H1 (cell line): ENCODE measurements around the gene RTKN. TPM values are rescaled to one million over a fixed set of nuclear protein-coding genes. Genes with fewer than 3 reads are reported as not detected.

Experiments
- CTCF ChIP-seq, 3 experiments: IDR thresholded peaks; 1 replicate in 2 of 3; 2 replicates in 1 of 3; pipeline versions ENCODE4 v1.5.1 to v1.6.1; 2011; ENCODE audit warnings: low read length in 3 of 3, mild to moderate bottlenecking in 3 of 3, inconsistent platforms in 2 of 3, low read depth in 1 of 3, moderate library complexity in 1 of 3; ENCODE audit not compliant: insufficient read depth in 1 of 3; ENCODE audit errors: control extremely low read depth in 1 of 3
- GABPA ChIP-seq: IDR thresholded peaks from 2 replicates; pipeline ENCODE4 v1.6.1; 2011; ENCODE audit warnings: mild to moderate bottlenecking, low read length, moderate library complexity, borderline replicate concordance; ENCODE audit not compliant: insufficient read depth
- GTF2F1 ChIP-seq: IDR thresholded peaks from 2 replicates; pipeline ENCODE4 v1.6.1; 2012; ENCODE audit warnings: low read depth, low read length, improper control_type of control experiment, borderline replicate concordance
- KDM4A ChIP-seq: IDR thresholded peaks from one replicate; pipeline ENCODE4 v1.7.1; 2012; ENCODE audit warnings: low read depth, mild to moderate bottlenecking, moderate library complexity, low read length, inconsistent platforms; ENCODE audit not compliant: severe bottlenecking
- POLR2AphosphoS5 ChIP-seq: IDR thresholded peaks from 2 replicates; pipeline ENCODE4 v1.6.1; 2011; ENCODE audit warnings: low read depth, low read length
- SP1 ChIP-seq: IDR thresholded peaks from 2 replicates; pipeline ENCODE4 v1.6.1; 2011; ENCODE audit warnings: low read depth, low read length
- SP2 ChIP-seq: IDR thresholded peaks from 2 replicates; pipeline ENCODE4 v1.6.1; 2012; ENCODE audit warnings: mild to moderate bottlenecking, low read length, inconsistent platforms
- polyA plus RNA-seq, 7 experiments: library from polyadenylated mRNA; depleted of rRNA in 3 of 7; stranded (reverse) in 5 of 7; unstranded in 2 of 7; fragments of >200 nt in 5 of 7; fragments of 200-250 nt in 2 of 7; gene quantifications; 1 replicate in 5 of 7; 2 replicates in 1 of 7; 4 replicates in 1 of 7; pipeline versions ENCODE4 v1.2.1 to v1.2.3, GENCODE V29; 2011 to 2013; ENCODE audit warnings: missing spikeins in 2 of 7, mixed read lengths in 2 of 7
- total RNA-seq: library from RNA; stranded (reverse); fragmentation: NEBNext Ultra II Directional; extraction: Animal tissue kit (Norgen Biotek cat#: 25700); gene quantifications from 2 replicates; pipeline ENCODE4 v1.2.1, GENCODE V29; 2021

The RTKN gene
- total and polyA plus RNA-seq, 2 of the 8 experiments (the other 6 are each of a cell fraction or from before 2014, with no cell fraction given), result 40.2 to 54.1 TPM

GRCh38 chr2:74489906-74490305 lies 48.2 kb upstream of the RTKN start (continued):
- TF ChIP-seq KDM4A (no peak), CTCF (IDR thresholded peaks at IDR 0.05; ENCODE audit: control extremely low read depth in 1 of 3, insufficient read depth in 1 of 3, low read depth in 1 of 3, low read length in 3 of 3) (no peak), SP1 (no peak), GTF2F1 (no peak), SP2 (no peak), GABPA (no peak), POLR2AphosphoS5 (no peak)
